HG03558 (cell line): ENCODE measurements around the gene NECTIN1.

Experiments
- ATAC-seq: cut with Tn5 transposase; IDR thresholded peaks from one replicate; pipeline ENCODE4 v1.9.1; 2021; ENCODE audit warnings: moderate number of reproducible peaks; ENCODE audit not compliant: unreplicated experiment; ENCODE audit errors: extremely low read depth

Gene NECTIN1

DNA sequence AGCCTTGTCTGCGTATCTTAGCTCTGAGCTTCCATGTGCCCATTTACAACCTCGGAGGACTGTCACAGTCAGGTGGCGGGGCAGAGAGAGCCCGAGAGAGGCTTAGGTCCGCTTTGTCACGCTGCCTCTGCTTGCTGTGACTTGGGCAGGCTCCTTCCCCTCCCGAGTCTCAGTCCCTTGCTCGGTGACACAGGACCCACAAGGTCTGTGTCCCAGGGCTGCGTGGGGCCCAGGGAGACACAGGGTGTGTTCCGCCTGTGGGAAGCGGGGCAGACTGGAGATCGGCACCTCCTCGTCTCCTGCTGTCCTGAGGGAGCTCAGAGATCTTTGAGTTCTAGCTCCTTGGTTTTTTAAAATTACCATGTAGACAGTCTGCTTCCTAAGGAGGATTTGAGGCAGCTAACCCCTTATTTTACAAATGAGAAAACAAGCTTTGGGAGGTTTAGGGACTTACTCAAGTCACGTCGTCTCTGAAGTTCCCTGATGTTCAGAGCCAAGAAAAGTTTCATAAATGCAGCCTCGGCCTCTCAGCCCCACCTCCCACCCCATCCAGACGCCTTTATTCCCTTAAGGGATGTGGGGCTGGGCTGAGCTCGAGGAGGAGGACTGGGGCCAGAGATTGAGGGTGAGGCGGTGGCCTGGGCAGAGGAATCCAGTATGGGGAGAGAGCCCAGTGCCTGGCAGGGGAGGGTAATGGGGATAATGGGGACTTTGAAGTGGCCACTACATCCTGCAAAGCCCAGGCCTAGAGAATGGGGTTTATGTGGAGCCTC lies 103.6 kb downstream of the NECTIN1 start:
- ATAC-seq, result no peak

DNA sequence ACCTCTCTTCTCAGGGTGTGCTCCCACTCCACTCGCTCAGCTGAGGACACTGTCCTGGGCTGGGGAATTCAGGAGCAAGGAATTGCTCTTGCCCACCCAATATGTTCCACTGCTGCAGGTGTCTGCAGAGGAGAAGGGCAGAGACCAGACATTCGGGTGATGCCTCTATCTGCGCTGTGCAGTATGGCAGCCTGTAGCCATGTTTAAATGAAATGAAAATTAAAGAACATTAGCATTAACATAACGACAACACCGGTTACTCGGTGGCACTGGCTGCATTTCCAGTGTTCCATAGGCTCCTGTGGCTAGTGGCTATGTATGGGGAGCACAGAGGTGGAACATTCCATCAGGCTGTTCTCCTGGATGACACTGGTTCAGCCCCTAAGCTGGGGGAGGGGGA lies 104.4 kb downstream of the NECTIN1 start:
- ATAC-seq, result no peak

GRCh38 chr11:119624102-119624615 lies 104.8 kb downstream of the NECTIN1 start:
- no peak for ATAC-seq

GRCh38 chr11:119623682-119624081 lies 105.3 kb downstream of the NECTIN1 start:
- no peak for ATAC-seq

- ATAC-seq, result no peak
Observed at GRCh38 chr11:119622454-119623143, 106.4 kb downstream of the NECTIN1 start.

DNA sequence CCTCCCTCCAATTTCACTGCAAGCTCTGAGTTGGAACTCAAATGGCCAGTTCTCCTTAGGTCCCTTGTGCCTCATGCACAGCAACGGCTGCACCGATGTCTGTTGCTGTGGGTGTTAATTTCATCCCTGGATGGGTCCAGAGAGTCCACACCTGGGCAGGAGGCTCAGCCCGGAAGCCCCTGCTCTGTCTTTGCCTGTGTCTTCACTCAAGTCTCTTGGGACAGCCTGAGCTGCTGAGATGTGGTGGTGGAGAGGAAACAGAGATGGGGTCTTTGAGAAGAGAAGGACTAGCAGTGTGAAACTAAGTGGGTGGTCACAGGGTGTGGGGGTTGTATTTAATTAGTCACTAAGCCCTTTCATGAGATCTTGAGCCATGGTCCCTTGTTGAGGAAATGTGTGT lies 109.3 kb downstream of the NECTIN1 start:
- no peak for ATAC-seq

GRCh38 chr11:119618208-119618909 lies 110.6 kb downstream of the NECTIN1 start:
- no peak for ATAC-seq

DNA sequence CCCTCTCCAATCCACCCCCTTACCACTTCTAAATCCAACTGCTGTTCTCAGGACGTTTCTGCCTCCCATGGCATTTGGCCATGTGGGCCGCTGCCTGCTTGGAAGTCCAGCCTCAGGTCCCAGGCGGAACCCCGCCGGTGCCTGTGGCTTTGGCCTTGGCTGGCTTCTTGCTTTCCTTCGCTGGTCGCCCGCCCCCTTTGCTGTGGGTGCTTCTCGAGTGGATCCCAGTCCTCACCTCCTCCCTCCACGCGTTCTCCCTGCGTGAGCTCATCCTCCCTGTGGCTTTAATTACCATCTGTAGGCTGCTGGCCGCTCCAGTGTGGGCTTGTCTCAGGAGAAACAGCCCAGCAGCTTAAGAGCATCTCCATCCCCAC lies 111.7 kb downstream of the NECTIN1 start:
- no peak for ATAC-seq

DNA sequence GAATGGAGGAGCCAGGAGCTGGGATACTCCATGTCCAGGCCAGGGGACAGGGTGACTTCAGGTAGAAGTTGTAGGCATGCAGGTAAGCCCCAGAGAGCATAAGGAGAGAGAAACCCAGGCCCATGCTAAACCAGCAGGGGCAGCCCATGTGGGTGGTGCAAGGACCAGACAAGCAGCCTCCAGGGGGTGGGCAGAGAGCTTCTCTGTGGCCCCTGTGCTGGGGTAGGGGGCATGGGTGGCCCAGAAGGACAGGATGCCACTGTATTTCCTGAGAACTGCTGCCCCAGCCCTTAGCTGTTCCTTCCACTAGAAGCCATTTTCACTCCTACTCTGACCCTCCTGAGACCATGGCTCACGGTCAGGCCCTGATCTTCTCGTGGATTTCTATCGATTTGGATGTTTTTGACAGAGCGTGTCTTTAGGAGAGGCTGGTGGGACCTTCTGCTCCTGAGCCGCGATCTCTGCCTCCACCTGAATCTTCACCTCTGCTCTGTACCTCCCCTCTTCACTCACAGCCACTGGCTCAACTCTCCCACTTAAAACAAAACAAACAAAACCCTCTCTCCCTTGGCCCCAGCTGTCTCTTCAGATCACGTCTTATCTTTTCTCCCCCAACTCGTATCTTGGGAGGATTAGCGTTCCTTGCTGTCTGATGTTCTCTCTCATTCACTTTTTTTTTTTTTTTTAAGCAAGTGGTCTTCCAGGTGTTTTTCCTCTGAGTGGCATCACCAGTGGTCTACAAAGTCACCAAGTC lies 112.2 kb downstream of the NECTIN1 start:
- ATAC-seq, result no peak

DNA sequence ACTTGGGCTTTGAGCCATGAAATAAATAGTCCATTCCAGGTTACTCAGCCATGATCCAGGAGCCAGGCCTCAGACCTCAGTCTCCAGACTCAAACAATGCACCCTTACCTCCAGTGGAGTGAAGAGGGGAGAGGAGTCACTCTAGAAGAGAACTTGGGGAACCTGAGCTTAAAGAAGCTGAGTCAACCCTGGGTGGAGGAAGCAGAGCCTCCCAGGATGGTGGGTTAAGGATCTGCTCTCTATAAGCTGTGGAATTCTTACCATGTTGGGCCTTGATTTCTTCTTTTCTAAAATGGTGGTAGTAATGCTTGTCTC lies 113.2 kb downstream of the NECTIN1 start:
- ATAC-seq, result no peak

DNA sequence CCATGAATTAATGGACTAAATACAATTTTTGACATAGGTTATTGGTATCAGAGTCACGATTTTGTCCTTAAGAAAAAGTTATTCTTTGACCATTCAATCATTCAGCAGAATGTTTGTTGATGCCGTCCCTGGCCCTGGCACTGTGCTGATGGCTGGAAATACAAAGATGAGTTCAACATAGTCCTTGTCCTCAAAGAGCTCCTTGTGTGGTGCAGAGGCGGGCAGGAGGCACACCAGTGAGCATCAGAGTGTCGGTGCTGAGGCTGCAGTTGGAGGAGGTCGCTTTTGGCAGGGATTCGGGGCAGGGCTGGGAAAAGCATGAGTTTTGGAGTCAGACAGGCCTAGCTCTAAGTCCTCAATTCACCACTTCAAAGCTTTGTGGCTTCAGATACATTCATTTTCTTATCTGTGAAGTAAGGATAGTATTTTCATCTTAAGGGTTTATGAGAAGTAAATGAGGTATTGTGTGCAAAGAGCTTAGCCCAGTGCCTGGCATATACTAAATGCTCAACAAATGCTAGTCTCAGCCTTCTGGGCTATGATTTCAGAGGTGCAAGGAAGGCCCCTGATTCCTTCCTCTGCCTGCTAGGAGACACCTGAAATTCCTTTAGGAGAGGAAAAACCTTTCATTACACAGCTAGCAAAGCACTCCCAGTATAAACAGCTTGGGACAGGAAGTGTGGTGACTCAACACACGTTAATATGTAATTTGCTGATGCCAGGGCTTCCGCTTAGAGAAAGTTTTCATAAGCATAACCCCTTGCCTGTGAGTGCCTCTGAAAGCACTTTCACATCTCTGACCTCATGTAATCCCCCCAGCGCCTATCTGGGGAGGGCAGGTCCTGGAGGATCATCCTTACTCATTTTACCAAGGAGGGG lies 113.8 kb downstream of the NECTIN1 start:
- no peak for ATAC-seq

DNA sequence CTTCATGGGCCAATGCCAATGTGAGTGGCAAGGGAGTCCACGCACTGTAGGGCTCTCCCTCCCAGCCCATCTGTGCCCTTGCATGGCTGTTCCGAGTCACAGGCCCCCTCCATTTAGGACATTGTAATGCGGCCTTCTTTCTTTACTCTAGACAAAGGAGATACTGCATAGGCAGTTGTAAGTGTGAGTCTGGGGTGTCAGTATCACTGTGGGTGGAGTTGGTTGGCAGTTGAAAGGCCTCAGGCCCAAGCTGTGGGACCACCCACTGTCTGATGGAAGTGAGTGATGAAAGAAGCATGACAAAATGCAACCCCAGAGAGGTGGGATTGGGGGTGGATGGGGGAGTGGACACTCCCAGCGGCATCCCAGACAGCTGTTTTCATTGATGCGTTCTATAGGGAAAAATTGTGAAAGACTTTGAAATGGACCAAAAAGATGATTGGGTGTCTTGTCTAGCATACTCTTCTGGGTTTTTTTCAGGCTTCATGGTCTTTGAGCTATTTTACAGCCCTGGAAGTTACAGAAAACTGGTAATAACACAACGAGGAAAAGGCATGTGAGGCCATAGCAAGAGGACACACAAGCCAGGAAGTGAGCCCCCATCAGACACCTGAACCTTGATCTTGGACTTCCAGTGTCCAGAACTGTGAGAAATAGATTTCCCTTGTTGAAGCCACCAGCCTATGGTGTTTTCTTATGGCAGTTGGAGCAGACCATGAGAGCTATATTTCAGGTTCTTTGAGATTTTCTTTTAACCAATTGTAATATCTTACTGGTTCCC lies 114.6 kb downstream of the NECTIN1 start:
- no peak for ATAC-seq

- ATAC-seq, result no peak
Observed at GRCh38 chr11:119612814-119613213, 116.2 kb downstream of the NECTIN1 start.

DNA sequence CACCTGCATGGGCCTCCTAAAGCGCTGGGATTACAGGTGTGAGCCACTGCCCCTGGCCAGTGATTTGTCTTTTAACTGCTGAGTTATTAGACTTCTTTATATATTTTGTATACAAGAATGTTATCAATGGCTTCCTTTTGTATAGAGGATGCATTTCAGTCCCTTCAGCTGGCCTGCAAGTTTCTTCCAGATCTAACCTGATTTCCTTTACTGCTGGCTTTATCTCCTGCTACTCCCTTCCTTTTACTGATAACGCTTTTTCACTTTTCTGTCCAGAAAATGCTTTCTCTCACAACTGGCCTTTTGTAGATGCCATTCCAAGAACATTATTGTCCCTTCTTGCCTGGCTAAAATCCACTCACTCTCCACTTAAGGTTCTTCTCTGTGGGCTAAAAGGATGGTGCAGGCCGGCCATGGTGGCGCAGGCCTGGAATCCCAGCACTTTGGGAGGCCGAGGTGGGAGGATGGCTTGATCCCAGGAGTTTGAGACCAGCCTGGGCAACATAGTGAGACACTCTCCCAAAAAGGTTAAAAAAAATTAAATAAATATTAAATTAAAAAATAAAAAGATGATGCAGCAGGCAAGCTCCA lies 118.1 kb downstream of the NECTIN1 start:
- no peak for ATAC-seq

GRCh38 chr11:119608781-119609180 lies 120.2 kb downstream of the NECTIN1 start:
- ATAC-seq, result no peak

DNA sequence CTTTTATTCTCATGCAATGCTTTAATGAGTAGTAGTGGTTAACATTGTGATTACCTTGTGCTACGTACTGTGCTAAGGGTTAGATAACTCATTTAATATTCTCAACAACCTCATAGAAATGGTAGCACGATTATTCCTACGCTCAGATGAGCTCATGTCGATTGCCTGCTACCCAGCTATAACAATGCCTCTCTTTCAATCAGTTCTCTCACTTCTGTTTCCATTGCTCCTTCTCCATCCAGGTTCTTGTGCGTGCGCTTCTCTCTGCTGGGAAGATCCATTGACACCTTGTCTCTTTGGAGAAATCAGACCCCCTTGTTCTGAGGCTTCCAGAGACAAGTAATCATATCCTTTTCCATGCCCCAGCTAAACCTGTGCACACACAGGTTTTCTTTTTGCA lies 120.8 kb downstream of the NECTIN1 start:
- no peak for ATAC-seq

DNA sequence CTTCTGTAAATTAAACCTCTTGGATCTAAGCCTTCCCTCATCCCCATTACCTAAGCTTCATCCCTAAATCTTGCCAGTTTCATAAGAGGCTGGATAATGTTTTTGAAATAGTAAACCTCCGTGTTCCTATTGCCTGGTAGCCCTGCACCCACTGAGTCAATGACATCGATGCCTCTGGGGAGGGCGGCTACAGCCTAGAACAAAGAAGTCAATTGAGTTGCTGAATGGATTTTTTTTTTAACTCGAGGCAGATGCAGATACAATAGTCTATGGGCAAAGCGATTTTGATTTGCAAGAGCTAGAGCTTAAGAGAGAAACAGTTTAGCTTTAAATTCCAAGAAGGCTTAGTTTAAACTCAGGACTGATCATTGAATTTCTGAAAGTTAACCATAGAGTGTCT lies 121.3 kb downstream of the NECTIN1 start:
- ATAC-seq, result no peak

DNA sequence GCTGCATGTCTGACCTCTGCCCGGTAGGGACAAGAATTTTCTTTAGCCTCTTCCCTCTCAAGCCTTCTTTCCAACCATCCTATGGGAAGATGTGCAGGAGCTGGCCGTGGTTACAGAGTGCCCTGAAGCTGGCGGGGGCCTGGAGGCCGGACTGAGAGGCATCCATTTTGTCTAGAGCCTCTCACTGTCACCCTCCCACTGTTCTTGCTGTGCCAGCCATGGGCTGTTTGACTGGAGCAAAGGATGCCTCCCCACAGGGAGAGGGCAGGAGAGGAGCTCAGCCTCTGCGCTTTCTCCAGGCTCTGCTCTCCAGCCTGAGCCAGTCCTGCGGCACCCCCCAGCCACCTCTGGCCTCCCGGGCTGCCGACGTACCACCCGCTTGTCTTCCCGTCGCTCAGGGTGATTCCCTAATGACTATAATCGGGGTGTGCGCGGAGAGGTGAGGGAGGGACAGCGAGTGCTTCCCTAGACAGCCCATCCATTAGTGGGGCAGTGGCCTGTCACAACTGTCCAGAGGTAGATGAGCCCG lies 123.8 kb downstream of the NECTIN1 start:
- no peak for ATAC-seq
